Kidney epithelial cell (primary cell): ENCODE measurements around the gene NACC2. TPM values are rescaled to one million over a fixed set of nuclear protein-coding genes. Genes with fewer than 3 reads are reported as not detected.

Experiments used
- DNase-seq: peaks from one replicate; pipeline ENCODE4 v3.0.0-alpha.2; 2010; ENCODE audit warnings: low read depth
- H3K27me3 ChIP-seq: 2 replicates; pipeline ENCODE4 v1.6.0; 2011; ENCODE audit warnings: low read length; ENCODE audit not compliant: control insufficient read depth, insufficient read depth
- H3K36me3 ChIP-seq: 2 replicates; pipeline ENCODE4 v1.5.1; 2011; ENCODE audit warnings: low read length; ENCODE audit not compliant: control insufficient read depth, insufficient read depth
- H3K4me3 ChIP-seq: 2 replicates; pipeline ENCODE4 v1.5.1; 2011; ENCODE audit warnings: low read depth, mild to moderate bottlenecking, control low read depth, low read length
- CTCF ChIP-seq: IDR thresholded peaks from 2 replicates; pipeline ENCODE4 v1.5.1; 2011; ENCODE audit warnings: mild to moderate bottlenecking, moderate library complexity, low read length, control low read depth, inconsistent platforms; ENCODE audit not compliant: insufficient read depth, poor library complexity, severe bottlenecking
- total RNA-seq: library from RNA; depleted of rRNA; stranded (reverse); fragments of >200 nt; gene quantifications from 2 replicates; pipeline ENCODE4 v1.2.3, GENCODE V29; 2015

NACC2 gene
- total RNA-seq, 1 donor from 2014 or later = 26.0 TPM

GRCh38 chr9:136110082-136111061 is 15.3 kb upstream of the NACC2 start:
- peak; percentile 46 for TF ChIP-seq CTCF
- DNase-seq = no peak
- no peaks in the 10 kb centered on the region for H3K36me3 ChIP-seq
- no peaks in the 10 kb centered on the region for H3K27me3 ChIP-seq
- H3K4me3 ChIP-seq = peak overlapping the region; percentile 10

GRCh38 chr9:136109351-136110081 is 14.4 kb upstream of the NACC2 start:
- Histone ChIP-seq H3K36me3 (no peaks in the 10 kb centered on the region), H3K27me3 (no peaks in the 10 kb centered on the region), H3K4me3 (peak overlapping the region; percentile 15)
- peak; percentile 62 for DNase-seq
- no peak for TF ChIP-seq CTCF

GRCh38 chr9:136108648-136109266 is 13.7 kb upstream of the NACC2 start:
- no peaks in the 10 kb centered on the region for H3K36me3 ChIP-seq
- no peak for TF ChIP-seq CTCF
- H3K27me3 ChIP-seq = peaks cover 3% of the 10 kb centered on the region
- H3K4me3 ChIP-seq = no peak overlapping the region
- DNase-seq = no peak

- H3K4me3 ChIP-seq = no peak overlapping the region
- no peak for TF ChIP-seq CTCF
- peaks cover 4% of the 10 kb centered on the region for H3K27me3 ChIP-seq
- no peak for DNase-seq
- no peaks in the 10 kb centered on the region for H3K36me3 ChIP-seq
Observed at GRCh38 chr9:136107953-136108647, 13.0 kb upstream of the NACC2 start.

GRCh38 chr9:136107155-136107952 is 12.3 kb upstream of the NACC2 start:
- peaks cover 4% of the 10 kb centered on the region for H3K27me3 ChIP-seq
- no peaks in the 10 kb centered on the region for H3K36me3 ChIP-seq
- TF ChIP-seq CTCF = no peak
- no peak overlapping the region for H3K4me3 ChIP-seq
- DNase-seq = no peak
